HG02981 (cell line): Measurements from ENCODE around the gene CCDC88C.
A peak's percentile ranks its signal among the peaks of the same experiment; 100 is the strongest.

Experiments
- ATAC-seq: cut with Tn5 transposase; IDR thresholded peaks from one replicate; pipeline ENCODE4 v1.9.1; 2021; ENCODE audit warnings: mild to moderate bottlenecking, moderate library complexity; ENCODE audit not compliant: unreplicated experiment

Gene CCDC88C

DNA sequence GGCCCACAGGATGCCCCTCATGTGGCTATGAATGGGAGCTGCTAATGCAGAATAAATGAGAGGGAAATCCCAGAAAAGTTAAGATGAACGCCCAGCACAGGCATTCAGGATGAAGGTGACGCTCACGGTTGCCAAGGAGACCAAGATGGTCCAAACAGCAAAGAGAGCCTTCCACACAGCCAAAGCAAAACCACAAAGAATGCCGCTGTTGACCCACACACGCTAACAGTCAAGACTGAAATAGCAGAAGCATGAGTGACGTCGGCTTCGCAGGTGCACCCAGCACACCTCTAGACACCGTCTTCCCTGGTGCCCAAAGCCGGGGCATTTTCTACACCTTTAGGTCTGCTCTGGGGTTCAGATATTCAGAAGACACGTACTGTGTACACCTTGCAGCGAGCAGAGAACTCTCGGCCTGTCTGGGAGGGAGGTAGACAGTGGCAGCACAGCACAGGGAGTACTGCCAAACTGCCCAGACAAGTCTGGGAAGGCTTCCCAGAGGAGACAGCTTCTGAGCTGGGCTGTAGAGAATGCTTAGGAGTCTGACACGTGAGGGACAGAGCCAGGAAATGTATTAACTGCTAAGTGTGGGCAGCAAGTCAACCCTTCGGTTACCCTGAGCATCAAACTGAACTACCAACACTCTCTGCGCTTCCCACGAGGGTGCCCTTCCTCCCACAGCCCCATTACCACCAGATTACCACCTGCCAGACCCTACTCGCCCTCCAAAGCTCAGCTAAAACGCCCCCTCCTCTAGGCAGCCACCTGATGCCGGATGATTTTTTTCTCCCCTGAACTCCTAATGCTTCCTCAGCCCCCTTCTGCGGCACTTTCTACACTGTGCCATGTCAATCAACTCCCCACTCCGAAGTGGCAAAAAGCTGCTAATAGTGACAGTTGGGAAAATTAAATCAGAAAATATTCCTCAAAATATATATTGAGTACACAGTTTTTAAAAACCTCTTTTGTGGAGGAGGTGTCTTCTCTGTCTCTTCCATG, 50.1 kb downstream of the CCDC88C start:
- peak; percentile 81 for ATAC-seq

DNA sequence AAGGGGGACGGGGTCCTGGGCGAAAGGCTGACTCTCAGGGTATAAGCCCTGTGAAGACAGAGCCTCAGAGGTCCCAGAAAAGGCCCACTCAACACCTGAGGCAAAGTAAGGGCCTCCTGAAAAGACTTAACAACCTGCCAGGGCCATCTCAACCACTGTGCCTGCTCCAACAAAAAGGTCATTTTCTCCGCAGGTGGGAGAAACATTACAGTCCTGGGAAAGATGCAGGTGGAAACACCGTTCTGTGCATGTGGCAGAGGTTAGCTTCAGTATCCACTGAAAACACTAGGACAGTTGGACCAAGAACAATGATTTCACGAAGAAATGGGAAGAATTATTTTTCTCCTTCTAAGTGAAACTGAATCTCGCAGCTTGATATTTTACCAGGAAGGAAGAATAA, 50.9 kb downstream of the CCDC88C start:
- no peak for ATAC-seq

DNA sequence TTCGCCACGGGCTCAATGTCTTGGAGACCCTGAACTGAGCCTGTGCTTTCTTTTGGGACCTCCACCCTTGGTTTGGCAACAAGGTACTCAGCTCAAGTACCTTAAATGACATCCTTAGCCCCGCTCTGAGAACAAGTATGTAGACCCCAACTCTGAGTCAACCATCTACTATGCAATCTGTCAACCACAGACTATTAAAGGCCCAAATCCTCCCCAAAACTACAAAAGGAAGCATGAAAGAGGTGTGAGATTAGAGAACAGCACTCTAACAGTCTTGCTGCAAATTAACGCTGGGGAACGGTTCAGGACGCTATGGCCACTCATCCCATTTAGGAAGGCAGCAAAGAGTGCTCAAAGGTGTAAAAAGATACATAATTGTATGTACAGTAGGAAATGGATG, 52.1 kb downstream of the CCDC88C start:
- no peak for ATAC-seq

DNA sequence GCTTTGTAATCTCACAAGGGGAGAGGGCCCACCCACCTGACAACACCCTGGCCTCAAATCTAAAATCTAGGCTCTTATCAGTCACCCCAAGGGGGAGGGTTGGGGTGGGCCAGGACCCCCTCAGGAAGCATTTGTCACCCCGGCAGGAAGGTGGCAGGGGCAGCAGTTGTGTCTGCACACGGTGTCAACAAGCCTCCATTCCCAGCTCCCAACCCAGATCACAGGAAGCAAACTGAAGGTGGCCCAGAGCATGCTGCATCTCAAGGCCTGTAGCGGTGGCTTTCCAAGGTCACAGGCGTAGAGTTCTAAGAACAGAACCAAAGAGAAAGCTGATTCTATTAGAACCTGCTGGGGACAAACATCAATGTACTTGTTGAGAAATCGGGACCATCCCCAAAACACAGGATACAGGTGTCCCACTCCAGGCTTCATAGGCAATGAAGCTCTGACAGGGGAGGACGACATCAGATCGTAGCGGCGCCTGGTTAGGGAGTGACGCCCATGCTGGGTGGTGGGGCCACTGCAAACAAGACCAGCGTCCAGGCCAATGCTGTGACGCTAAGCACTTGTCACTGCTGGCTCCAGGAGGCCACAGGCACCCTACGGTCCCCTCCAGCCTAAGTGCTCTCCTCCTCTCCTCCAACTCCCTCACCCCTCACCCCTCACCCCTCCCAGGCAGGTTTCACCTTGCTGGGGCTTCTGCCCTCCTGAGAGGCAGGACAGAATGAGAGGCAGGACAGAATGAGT, 52.9 kb downstream of the CCDC88C start:
- no peak for ATAC-seq

DNA sequence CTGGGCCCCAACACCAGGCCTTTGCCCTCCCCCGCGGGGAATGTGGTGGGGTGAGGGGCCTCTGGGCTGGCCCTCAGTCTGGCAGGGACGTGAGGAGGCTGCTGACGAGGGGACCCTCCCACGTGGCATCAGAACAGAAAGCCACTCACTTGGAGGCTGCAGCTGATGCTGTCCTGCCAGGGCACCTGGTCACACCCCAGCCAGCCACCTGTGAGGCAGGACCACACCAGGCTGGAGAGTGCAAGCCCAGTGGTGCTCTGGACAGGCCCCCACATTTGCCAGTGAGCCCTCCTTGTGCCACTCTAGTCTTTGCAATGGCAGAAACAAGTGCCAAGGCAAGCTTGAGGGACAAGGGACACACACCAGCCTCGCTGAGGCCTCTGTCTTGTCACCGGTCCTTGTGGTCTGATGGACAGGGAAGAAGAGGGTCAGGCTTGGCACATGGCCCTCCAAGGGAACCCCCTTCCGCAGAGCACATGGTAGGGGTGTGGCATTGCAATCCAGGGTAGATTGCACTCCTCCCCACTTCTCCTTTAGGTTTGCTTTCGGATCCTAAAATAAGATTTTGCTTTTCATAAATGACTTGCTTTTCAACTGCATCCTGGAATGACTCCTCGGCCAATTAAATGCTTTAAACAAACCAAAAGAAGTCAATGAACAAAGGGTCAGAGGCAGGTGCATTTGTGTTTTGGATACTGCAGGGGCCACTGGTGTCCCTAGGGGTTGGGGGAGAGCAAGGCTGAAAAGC, 53.7 kb downstream of the CCDC88C start:
- peak; percentile 47 for ATAC-seq

GRCh38 chr14:91361233-91361811, 56.3 kb downstream of the CCDC88C start:
- no peak for ATAC-seq

DNA sequence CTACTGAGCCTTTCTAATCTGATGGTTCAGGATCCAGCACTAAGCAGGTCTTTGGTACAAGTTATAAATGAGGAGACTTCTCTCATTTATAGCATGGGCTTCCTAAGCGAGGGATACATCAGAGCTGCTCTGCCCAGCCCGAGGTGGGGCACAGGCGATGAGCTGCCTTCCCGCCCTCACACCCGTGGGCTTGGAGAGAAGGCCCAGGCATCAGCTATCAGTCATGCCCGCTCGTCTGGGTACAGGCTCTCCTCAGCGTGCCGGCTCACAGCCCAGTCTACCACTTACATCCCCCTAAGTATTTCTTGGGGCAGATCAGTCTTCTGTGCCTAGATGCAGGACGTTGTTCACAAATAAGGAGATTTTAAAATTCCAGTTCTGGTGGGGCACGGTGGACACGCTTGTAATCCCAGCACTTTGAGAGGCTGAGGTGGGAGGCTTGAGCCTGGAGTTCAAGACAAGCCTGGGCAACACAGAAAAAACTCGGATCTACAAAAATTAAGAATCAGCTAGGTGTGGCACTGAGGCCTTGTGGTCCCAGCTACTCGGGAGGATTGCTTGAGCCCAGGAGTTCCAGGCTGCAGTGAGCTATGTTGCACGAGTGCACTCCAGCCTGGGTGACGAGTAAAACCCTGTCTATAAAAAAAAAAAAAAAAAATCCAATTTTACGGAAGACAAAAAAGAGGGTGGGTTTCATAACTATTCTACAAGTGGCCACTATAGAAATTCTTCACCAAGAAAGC, 57.0 kb downstream of the CCDC88C start:
- ATAC-seq, result no peak

DNA sequence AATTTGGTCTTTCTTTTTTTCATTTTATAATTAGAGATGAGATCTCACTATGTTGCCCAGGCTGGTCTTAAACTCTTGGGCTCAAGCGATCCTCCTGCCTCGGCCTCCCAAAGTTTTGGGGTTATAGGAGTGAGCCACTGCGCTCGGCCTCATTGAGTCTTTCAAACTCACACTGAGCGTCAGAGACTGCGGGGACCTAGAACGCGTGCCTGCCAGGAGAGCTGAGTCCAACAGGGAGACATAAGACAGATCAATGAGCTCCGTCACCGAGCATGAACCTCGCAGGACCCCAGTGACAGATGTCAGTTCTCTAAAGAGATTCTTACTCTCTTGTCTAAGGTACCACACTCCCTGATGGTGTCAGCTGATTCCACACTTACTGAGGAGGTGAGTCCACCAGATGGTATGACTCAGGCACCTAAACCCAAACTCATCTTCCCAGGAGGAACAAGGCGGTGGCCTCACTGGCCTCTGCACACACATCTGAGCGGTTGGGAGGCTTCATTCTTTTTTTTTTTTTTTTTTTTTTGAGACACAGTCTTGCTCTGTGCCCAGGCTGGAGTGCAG, 58.9 kb downstream of the CCDC88C start:
- ATAC-seq, result no peak

DNA sequence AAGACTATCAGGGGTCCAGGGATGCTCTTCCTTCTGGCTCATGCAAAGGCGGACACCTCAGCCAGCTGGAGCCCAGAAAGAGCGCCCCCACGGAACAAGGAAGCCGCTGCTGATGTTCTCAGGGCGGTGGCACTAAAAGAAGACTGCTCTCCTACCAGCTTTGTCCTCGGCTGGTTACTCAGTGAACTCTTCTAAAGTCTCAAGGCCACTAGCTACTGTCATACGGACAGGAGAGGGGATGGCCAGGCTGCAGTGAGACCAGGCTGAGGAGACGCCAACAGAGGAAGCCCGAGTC, 59.6 kb downstream of the CCDC88C start:
- ATAC-seq, result no peak

DNA sequence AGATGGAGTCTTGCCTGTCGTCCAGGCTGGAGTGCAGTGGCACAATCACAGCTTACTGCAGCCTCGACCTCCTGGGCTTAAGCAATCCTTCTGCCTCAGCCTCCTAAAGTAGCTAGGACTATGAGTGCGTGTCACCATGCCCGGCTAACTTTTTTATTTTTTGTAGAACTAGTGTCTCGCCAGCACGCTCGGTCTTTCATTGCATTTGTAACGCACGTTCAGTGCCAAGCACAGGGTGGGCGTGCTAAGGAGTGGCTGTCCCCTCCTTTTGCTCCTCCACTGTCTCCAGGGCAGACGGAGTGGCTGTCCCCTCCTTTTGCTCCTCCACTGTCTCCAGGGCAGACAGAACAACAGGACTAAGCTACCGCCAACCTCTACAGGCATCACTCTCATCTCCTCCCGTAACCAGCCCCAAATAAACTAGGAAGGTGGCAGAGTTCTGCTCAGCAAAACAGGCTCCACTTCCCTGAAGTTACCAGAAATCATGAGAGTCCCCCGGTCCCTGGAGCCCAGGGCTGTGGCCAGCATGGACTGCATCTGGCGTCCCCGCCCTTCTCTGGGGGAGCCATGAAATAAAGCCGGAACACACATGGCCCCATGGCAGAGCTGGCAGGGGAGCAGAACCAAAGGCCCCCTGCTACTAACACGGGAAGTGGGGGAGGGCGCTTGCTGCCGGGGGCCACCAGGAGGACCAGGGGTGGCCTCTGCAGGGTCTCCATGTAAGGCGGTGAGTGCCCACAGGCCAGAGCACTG, 60.2 kb downstream of the CCDC88C start:
- no peak for ATAC-seq

- ATAC-seq, result no peak
Measured at GRCh38 chr14:91356181-91356763, 61.3 kb downstream of the CCDC88C start.

DNA sequence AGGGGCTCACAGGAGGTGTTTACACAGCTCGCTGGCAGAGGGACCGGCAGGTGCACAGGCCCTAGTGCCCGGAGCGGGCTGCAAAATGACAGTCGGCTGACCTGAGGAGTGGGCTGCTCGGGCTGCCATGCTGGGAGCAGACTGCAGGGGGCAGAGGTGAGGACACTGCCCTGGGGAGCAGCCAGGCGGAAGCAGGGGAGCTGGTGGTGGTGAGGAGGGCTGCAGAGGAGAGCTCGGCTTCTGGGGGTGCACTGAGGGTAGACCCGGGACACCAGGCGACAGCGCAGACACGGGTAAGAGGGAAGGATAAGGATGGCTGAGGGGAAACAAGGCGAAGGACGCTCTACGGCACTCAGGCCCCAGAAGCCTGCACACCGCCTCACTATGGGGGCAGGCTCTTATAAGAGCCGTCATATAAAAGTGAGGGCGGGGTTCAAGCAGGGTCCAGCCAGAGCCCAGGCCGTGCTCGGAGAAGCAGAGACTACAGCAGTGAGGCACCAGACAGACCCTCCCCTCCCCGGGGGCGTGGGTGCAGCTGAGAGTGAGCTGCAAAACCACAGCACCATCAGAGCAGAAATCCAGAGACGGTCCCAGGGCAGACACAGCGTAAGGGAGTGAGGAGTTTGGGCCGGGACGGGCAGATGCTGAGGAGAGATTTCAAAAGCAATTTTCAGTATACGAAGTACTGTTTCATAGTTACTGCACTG, 62.5 kb downstream of the CCDC88C start:
- no peak for ATAC-seq

- ATAC-seq, result no peak
Measured at GRCh38 chr14:91354221-91354916, 63.3 kb downstream of the CCDC88C start.

- no peak for ATAC-seq
Measured at GRCh38 chr14:91352728-91353692, 64.6 kb downstream of the CCDC88C start.

DNA sequence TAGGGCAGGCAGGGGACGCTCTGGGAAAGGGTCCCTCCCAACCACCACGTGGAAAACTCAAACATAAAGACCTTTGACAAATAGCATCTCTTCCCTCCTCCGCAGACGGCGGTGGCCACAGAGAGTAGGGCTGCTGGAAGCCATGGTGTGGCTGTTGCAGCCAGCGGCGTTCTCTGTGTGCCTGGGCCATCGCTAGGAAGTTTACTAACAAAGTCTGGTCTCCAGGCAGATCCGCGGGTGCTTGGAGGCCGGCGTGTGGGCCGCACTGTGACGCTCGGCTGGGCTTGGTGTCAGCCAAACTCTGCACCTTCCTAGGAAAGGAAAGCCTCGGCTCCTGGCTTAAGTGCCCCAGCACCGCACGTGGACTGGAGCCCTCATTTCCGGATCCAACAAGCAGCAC, 65.6 kb downstream of the CCDC88C start:
- ATAC-seq, result no peak

DNA sequence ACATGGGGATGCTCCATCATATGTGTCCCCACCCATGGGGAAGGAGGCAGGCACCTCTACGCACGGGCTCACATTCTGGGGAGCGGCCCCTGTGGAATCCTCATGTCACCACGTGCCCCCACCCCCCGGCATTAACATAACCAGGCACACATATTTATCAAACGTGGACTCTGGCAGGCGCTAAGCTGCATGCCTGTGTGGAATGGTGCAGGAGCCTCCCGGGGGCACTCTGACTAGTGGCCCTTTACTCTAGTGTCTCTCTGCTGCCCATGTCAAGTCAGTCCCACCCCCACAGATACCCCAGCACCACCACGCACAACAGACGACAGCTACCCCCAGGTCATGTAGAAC, 66.1 kb downstream of the CCDC88C start:
- ATAC-seq, result no peak
